Memory B cell (primary cell): ENCODE data around the gene HJURP.

Experiments
- ATAC-seq: fragments of 150-1000 bp; cut with Tn5 transposase; 2 replicates; pipeline ENCODE4 v1.10.0; 2021; ENCODE audit warnings: low read depth, mild to moderate bottlenecking, moderate library complexity
- DNase-seq, 2 donors: peaks; one replicate each; pipeline ENCODE4 v3.0.0; 2022; ENCODE audit warnings: low spot score in 2 of 2
- H3K27ac Mint-ChIP-seq: one replicate; pipeline ENCODE4 v1.8.0; 2022; ENCODE audit warnings: mild to moderate bottlenecking, moderate library complexity, mixed read lengths
- H3K27me3 Mint-ChIP-seq: one replicate; pipeline ENCODE4 v1.8.0; 2022; ENCODE audit warnings: mixed read lengths
- H3K36me3 Mint-ChIP-seq: one replicate; pipeline ENCODE4 v1.8.0; 2022; ENCODE audit warnings: mild to moderate bottlenecking, mixed read lengths
- H3K4me1 Mint-ChIP-seq: one replicate; pipeline ENCODE4 v1.8.0; 2022; ENCODE audit warnings: mixed read lengths
- H3K4me3 Mint-ChIP-seq: one replicate; pipeline ENCODE4 v1.8.0; 2022; ENCODE audit warnings: mild to moderate bottlenecking, moderate library complexity, mixed read lengths
- H3K9me3 Mint-ChIP-seq: one replicate; pipeline ENCODE4 v1.8.0; 2022; ENCODE audit warnings: mixed read lengths

The HJURP gene

GRCh38 chr2:233794128-233794658 lies 60.1 kb downstream of the HJURP start:
- Mint-ChIP-seq H3K27me3 (peaks cover 9% of the 10 kb centered on the region), H3K4me3 (no peak overlapping the region), H3K9me3 (no peaks in the 10 kb centered on the region), H3K4me1 (peaks cover 3% of the 10 kb centered on the region), H3K36me3 (no peaks in the 10 kb centered on the region), H3K27ac (no peak overlapping the region)
- DNase-seq = no peak
- ATAC-seq = no peak

GRCh38 chr2:233793465-233794127 lies 60.7 kb downstream of the HJURP start:
- Mint-ChIP-seq H3K4me3 (no peak overlapping the region), H3K4me1 (peaks cover 3% of the 10 kb centered on the region)
- no peak for ATAC-seq

GRCh38 chr2:233792720-233793119 lies 61.6 kb downstream of the HJURP start:
- peaks cover 10% of the 10 kb centered on the region for H3K27me3 Mint-ChIP-seq
- no peaks in the 10 kb centered on the region for H3K36me3 Mint-ChIP-seq
- H3K27ac Mint-ChIP-seq = no peak overlapping the region
- no peaks in the 10 kb centered on the region for H3K9me3 Mint-ChIP-seq
- DNase-seq (no peak), ATAC-seq (no peak)
- no peak overlapping the region for H3K4me3 Mint-ChIP-seq
- H3K4me1 Mint-ChIP-seq = peaks cover 3% of the 10 kb centered on the region

More at GRCh38 chr2:233793465-233794127, 60.7 kb downstream of the HJURP start:
- H3K9me3 Mint-ChIP-seq = no peaks in the 10 kb centered on the region
- H3K27me3 Mint-ChIP-seq = peaks cover 11% of the 10 kb centered on the region
- no peak overlapping the region for H3K27ac Mint-ChIP-seq
- DNase-seq = no peak
- H3K36me3 Mint-ChIP-seq = no peaks in the 10 kb centered on the region

- Mint-ChIP-seq H3K36me3 (no peaks in the 10 kb centered on the region), H3K27ac (no peak overlapping the region), H3K4me1 (peaks cover 3% of the 10 kb centered on the region), H3K9me3 (no peaks in the 10 kb centered on the region), H3K4me3 (no peak overlapping the region), H3K27me3 (peaks cover 10% of the 10 kb centered on the region)
- ATAC-seq (no peak), DNase-seq (no peak)
Measured at GRCh38 chr2:233791883-233792329, 62.4 kb downstream of the HJURP start.

- peaks cover 10% of the 10 kb centered on the region for H3K27me3 Mint-ChIP-seq
- H3K4me1 Mint-ChIP-seq = peaks cover 3% of the 10 kb centered on the region
- no peaks in the 10 kb centered on the region for H3K36me3 Mint-ChIP-seq
- no peak overlapping the region for H3K27ac Mint-ChIP-seq
- H3K9me3 Mint-ChIP-seq = no peaks in the 10 kb centered on the region
- no peak for DNase-seq
- no peak overlapping the region for H3K4me3 Mint-ChIP-seq
- ATAC-seq = no peak
Measured at GRCh38 chr2:233791151-233791882, 63.0 kb downstream of the HJURP start.

GRCh38 chr2:233789554-233789953 lies 64.8 kb downstream of the HJURP start:
- Mint-ChIP-seq H3K4me1 (peaks cover 3% of the 10 kb centered on the region), H3K4me3 (no peak overlapping the region), H3K36me3 (no peaks in the 10 kb centered on the region), H3K9me3 (no peaks in the 10 kb centered on the region), H3K27me3 (peaks cover 13% of the 10 kb centered on the region), H3K27ac (no peak overlapping the region)
- no peak for ATAC-seq
- DNase-seq = no peak
